DOHH2 (cell line): ENCODE data around the gene RPTOR.

ENCODE experiments used
- H3F3A ChIP-seq: fragments of 200-600 bp; sonication (generic), shearing (Covaris generic); 2 replicates; pipeline ENCODE4 v1.6.0; 2016; ENCODE audit warnings: antibody characterized with exemption, mild to moderate bottlenecking; ENCODE audit not compliant: control insufficient read depth, insufficient read depth
- H3K27ac ChIP-seq: fragments of 200-600 bp; sonication (generic); 2 replicates; pipeline ENCODE4 v1.5.1; 2014; ENCODE audit warnings: low read depth, mild to moderate bottlenecking, low read length, moderate library complexity
- H3K27me3 ChIP-seq: fragments of 200-600 bp; sonication (generic); 2 replicates; pipeline ENCODE4 v1.6.1; 2014; ENCODE audit warnings: mild to moderate bottlenecking, low read length, mixed read lengths; ENCODE audit not compliant: control insufficient read depth
- H3K36me3 ChIP-seq: fragments of 200-600 bp; sonication (generic); 2 replicates; pipeline ENCODE4 v1.6.1; 2014; ENCODE audit warnings: mild to moderate bottlenecking, low read length, moderate library complexity, mixed read lengths; ENCODE audit not compliant: control insufficient read depth
- H3K4me1 ChIP-seq: fragments of 200-600 bp; sonication (generic); 2 replicates; pipeline ENCODE4 v1.6.1; 2014; ENCODE audit warnings: mild to moderate bottlenecking, low read length, mixed read lengths; ENCODE audit not compliant: control insufficient read depth
- H3K4me2 ChIP-seq: fragments of 200-600 bp; sonication (generic); 2 replicates; pipeline ENCODE4 v1.6.0; 2014; ENCODE audit warnings: mild to moderate bottlenecking, low read length, moderate library complexity
- H3K4me3 ChIP-seq: fragments of 200-600 bp; sonication (generic); 2 replicates; pipeline ENCODE4 v1.5.1; 2014; ENCODE audit warnings: mild to moderate bottlenecking, low read length, mixed read lengths
- H3K79me2 ChIP-seq: fragments of 200-600 bp; sonication (generic); 2 replicates; pipeline ENCODE4 v1.6.1; 2014; ENCODE audit warnings: mild to moderate bottlenecking, low read length, mixed read lengths; ENCODE audit not compliant: control insufficient read depth
- H3K9me2 ChIP-seq: fragments of 200-600 bp; sonication (generic); replicated peaks from 2 replicates; pipeline ENCODE4 v1.6.1; 2014; ENCODE audit warnings: mild to moderate bottlenecking, low read length, mixed read lengths; ENCODE audit not compliant: control insufficient read depth
- H3K9me3 ChIP-seq: fragments of 200-600 bp; sonication (generic); 2 replicates; pipeline ENCODE4 v1.6.1; 2014; ENCODE audit warnings: antibody characterized with exemption, low read length, mixed read lengths; ENCODE audit not compliant: control insufficient read depth, insufficient read depth
- H4K20me1 ChIP-seq: fragments of 200-600 bp; sonication (generic); 2 replicates; pipeline ENCODE4 v1.6.0; 2014; ENCODE audit warnings: low read depth, mild to moderate bottlenecking, antibody characterized with exemption, low read length, moderate library complexity; ENCODE audit not compliant: control insufficient read depth, insufficient read depth
- EZH2phosphoT487 ChIP-seq: fragments of 200-600 bp; sonication (generic); IDR thresholded peaks from 2 replicates; pipeline ENCODE4 v1.6.1; 2017; ENCODE audit warnings: borderline replicate concordance, mild to moderate bottlenecking, antibody characterized with exemption, low read length, moderate library complexity, mixed read lengths
- TF ChIP-seq, protein P1 (sequence below): fragments of 200-600 bp; sonication (generic); IDR thresholded peaks from one replicate; pipeline ENCODE4 v1.5.1; 2014; ENCODE audit warnings: antibody characterized with exemption, mild to moderate bottlenecking, low read depth, low read length; ENCODE audit not compliant: poor library complexity, severe bottlenecking

The RPTOR gene

DNA sequence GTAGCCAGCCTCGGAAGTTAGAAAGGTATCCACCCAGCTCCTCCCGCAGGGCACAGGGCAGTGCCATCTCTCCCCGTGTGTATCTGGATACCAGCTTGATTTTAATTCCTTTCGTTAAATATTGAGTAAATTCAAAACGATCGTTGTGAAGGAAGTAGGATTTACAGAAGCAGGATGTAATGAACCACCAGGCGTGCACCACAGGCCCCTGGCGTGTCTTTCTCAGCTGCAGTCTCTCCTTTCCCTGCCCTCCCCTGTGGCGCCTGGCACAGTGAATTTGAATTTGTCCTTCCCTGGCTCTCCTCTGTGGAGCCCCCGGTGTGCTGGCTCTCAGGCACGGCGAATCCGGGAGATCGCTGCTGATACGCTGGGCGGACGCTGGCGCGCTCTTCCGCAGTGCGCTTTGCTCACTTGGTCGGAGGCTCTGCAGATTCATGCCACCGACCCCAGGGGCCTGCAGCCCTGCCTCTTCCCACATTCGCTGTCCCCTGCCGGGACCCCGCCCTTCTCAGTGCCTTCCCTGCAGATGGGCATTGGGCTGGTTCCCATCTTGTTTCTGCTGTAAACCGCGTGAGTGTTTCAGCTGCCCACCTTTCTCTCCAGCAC is 164.6 kb downstream of the RPTOR start:
- Histone ChIP-seq H3K9me2 (no peaks in the 10 kb centered on the region), H3K4me3 (no peak overlapping the region), H3K36me3 (peaks cover 5% of the 10 kb centered on the region; the same call in 1 of the 2 replicates), H3K4me2 (no peak overlapping the region), H3K79me2 (peaks cover 54% of the 10 kb centered on the region), H3F3A (no peaks in the 10 kb centered on the region), H3K4me1 (peaks cover 20% of the 10 kb centered on the region), H3K27ac (no peak overlapping the region), H4K20me1 (no peaks in the 10 kb centered on the region; the same call in 1 of the 2 replicates), H3K9me3 (no peaks in the 10 kb centered on the region), H3K27me3 (no peaks in the 10 kb centered on the region)
- no peak for TF ChIP-seq EZH2phosphoT487
- TF ChIP-seq, protein P1, sequence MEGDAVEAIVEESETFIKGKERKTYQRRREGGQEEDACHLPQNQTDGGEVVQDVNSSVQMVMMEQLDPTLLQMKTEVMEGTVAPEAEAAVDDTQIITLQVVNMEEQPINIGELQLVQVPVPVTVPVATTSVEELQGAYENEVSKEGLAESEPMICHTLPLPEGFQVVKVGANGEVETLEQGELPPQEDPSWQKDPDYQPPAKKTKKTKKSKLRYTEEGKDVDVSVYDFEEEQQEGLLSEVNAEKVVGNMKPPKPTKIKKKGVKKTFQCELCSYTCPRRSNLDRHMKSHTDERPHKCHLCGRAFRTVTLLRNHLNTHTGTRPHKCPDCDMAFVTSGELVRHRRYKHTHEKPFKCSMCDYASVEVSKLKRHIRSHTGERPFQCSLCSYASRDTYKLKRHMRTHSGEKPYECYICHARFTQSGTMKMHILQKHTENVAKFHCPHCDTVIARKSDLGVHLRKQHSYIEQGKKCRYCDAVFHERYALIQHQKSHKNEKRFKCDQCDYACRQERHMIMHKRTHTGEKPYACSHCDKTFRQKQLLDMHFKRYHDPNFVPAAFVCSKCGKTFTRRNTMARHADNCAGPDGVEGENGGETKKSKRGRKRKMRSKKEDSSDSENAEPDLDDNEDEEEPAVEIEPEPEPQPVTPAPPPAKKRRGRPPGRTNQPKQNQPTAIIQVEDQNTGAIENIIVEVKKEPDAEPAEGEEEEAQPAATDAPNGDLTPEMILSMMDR, result no peak

DNA sequence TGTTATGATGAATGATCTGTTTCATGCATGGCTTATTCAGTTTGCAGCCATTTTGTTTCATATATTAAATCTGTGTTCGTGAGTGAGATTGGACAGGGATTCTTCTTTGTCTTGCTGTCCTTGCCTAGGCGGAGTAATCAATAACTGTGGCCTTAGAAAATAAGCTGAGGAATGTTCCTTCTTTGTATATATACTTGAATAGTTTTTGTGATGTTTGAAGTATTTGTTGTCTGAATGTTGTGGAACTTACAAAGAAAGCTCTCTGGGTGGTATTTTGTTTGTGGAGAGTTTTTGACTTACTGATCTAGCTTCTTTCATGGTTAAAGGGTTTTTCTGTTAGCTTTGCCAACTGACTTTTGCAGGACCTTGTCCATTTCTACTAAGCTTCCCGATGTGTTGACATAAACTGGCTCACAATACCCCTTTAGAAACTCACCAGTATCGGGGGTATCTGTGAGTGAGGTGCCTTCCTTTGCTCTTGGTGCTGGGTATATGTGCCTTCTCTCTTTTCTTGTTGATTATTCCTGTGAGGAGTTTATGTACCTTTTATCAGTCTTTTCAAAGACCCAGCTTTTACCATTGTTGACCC is 166.2 kb downstream of the RPTOR start:
- Histone ChIP-seq H3F3A (no peaks in the 10 kb centered on the region), H3K4me3 (no peak overlapping the region), H3K4me2 (no peak overlapping the region), H3K27ac (no peak overlapping the region), H3K9me2 (no peaks in the 10 kb centered on the region), H3K27me3 (no peaks in the 10 kb centered on the region), H3K4me1 (peaks cover 8% of the 10 kb centered on the region), H3K79me2 (peaks cover 44% of the 10 kb centered on the region), H3K9me3 (no peaks in the 10 kb centered on the region), H3K36me3 (peaks cover 5% of the 10 kb centered on the region; the same call in 1 of the 2 replicates), H4K20me1 (no peaks in the 10 kb centered on the region; the same call in 1 of the 2 replicates)
- TF ChIP-seq, protein P1, result no peak
- TF ChIP-seq EZH2phosphoT487, result no peak

DNA sequence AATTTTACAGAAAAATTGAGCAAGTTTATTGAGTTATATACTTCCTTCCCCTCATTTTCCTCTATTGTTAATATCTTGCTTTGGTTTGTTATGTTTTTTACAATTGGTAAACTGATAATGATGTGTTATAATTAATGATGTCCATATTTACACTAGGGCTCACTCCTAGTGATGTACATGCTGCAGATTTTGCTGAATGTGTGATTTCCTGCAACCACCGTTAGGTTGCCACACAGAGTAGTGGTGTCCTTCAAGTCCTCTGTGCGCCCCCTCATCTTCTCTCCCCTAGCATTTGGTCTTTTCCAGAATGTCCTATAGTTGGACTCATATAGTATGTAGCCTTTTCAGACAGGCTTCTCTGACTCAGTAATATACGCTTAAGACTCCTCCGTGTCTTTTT is 167.5 kb downstream of the RPTOR start:
- no peaks in the 10 kb centered on the region for H3K9me3 ChIP-seq
- H3F3A ChIP-seq, result no peaks in the 10 kb centered on the region
- no peak for TF ChIP-seq EZH2phosphoT487
- TF ChIP-seq, protein P1, result no peak
- H3K4me1 ChIP-seq, result peaks cover 5% of the 10 kb centered on the region
- H4K20me1 ChIP-seq, result no peaks in the 10 kb centered on the region; the same call in 1 of the 2 replicates
- H3K9me2 ChIP-seq, result no peaks in the 10 kb centered on the region
- H3K4me3 ChIP-seq, result no peak overlapping the region
- no peak overlapping the region for H3K27ac ChIP-seq
- H3K36me3 ChIP-seq, result peaks cover 5% of the 10 kb centered on the region; the same call in 1 of the 2 replicates
- H3K4me2 ChIP-seq, result no peak overlapping the region
- peaks cover 42% of the 10 kb centered on the region for H3K79me2 ChIP-seq
- no peaks in the 10 kb centered on the region for H3K27me3 ChIP-seq
